ENCODE results near the gene SP2. TPM values are rescaled to one million over a fixed set of nuclear protein-coding genes. Genes with fewer than 3 reads are reported as not detected.

SP2 gene
- total RNA-seq, 1 experiment from 2014 or later: 25.6 TPM

- DNase-seq (ENCODE audit: low read depth, low spot score): no peak
Observed at GRCh38 chr17:47867813-47868533, 28.1 kb upstream of the SP2 start.

GRCh38 chr17:47869114-47869513, 26.9 kb upstream of the SP2 start:
- H3K36me3 ChIP-seq (ENCODE audit: control insufficient read depth, insufficient read depth, low read length): no peaks in the 10 kb centered on the region
- BruUV-seq (replicated peaks): no TSS peak
- 0 out of 2 replicates have a peak, but pooled peaks cover 5% of the 10 kb centered on the region for H3K4me1 ChIP-seq (ENCODE audit: control insufficient read depth, insufficient read depth, low read length)
- ChIA-PET CTCF (no interaction called here), POLR2A (no interaction called here)
- intact Hi-C loops (cut with micrococcal nuclease; ENCODE audit: unreplicated experiment) (no loop called here), in situ Hi-C loops (cut with HindIII; ENCODE audit: low pct_unique_long_range_greater_than_20kb, low sequenced_read_pairs) (no loop called here)
- no peaks in the 10 kb centered on the region for H3K27me3 ChIP-seq (ENCODE audit: control insufficient read depth, insufficient read depth, low read length)
- DNase-seq (ENCODE audit: low read depth, low spot score) (no peak), ATAC-seq (no peak; the same call in 1 of the 2 replicates)
- TF ChIP-seq POLR2AphosphoS5 (IDR thresholded peaks at IDR 0.05; ENCODE audit: low read depth, low read length): no peak
- no peak for TF ChIP-seq REST (IDR thresholded peaks at IDR 0.05; ENCODE audit: insufficient read depth in 1 of 2, low read depth in 2 of 2, low read length in 1 of 2)
- no peak for TF ChIP-seq CTCF (IDR thresholded peaks at IDR 0.05)
- TF ChIP-seq TCF7L2 (IDR thresholded peaks at IDR 0.05; ENCODE audit: low read depth, low read length): no peak
- TF ChIP-seq SIN3A (IDR thresholded peaks at IDR 0.05; ENCODE audit: borderline replicate concordance, insufficient read depth, low read depth, low read length): no peak
- no peaks in the 10 kb centered on the region for H3K9me3 ChIP-seq (ENCODE audit: control insufficient read depth, insufficient read depth, low read depth, low read length)
- no peak overlapping the region for H3K27ac ChIP-seq (ENCODE audit: low read length)
- no peak overlapping the region for H3K4me3 ChIP-seq (ENCODE audit: low read depth in 2 of 2, low read length in 2 of 2)

More at GRCh38 chr17:47867813-47868533, 28.1 kb upstream of the SP2 start:
- POLR2A ChIA-PET: interaction anchor here (0.6 kb wide), 1 partner anchor 482 kb away, joined by 13 read pairs; no protein-coding TSS in a partner anchor
- TF ChIP-seq POLR2AphosphoS5 (IDR thresholded peaks at IDR 0.05; ENCODE audit: low read depth, low read length) (no peak), SIN3A (IDR thresholded peaks at IDR 0.05; ENCODE audit: borderline replicate concordance, insufficient read depth, low read depth, low read length) (no peak), TCF7L2 (IDR thresholded peaks at IDR 0.05; ENCODE audit: low read depth, low read length) (no peak), CTCF (IDR thresholded peaks at IDR 0.05) (no peak)
- H3K27ac ChIP-seq (ENCODE audit: low read length): no peak overlapping the region
- no peak overlapping the region for H3K4me3 ChIP-seq (ENCODE audit: low read depth in 2 of 2, low read length in 2 of 2)
- ATAC-seq: no peak
- H3K9me3 ChIP-seq (ENCODE audit: control insufficient read depth, insufficient read depth, low read depth, low read length): no peaks in the 10 kb centered on the region
- no peaks in the 10 kb centered on the region for H3K36me3 ChIP-seq (ENCODE audit: control insufficient read depth, insufficient read depth, low read length)
- BruUV-seq (replicated peaks): no TSS peak
- CTCF ChIA-PET: interaction anchor here (0.7 kb wide), 1 partner anchor 98 kb away, joined by 5 read pairs; no protein-coding TSS in a partner anchor
- intact Hi-C loops (cut with micrococcal nuclease; ENCODE audit: unreplicated experiment): no loop called here
- peaks cover 7% of the 10 kb centered on the region for H3K4me1 ChIP-seq (ENCODE audit: control insufficient read depth, insufficient read depth, low read length)
- H3K27me3 ChIP-seq (ENCODE audit: control insufficient read depth, insufficient read depth, low read length): no peaks in the 10 kb centered on the region
- in situ Hi-C loops (cut with HindIII; ENCODE audit: low pct_unique_long_range_greater_than_20kb, low sequenced_read_pairs): no loop called here
